Smooth muscle cell (in vitro differentiated cells): ENCODE data around the gene LY86. TPM values are rescaled to one million over a fixed set of nuclear protein-coding genes. Genes with fewer than 3 reads are reported as not detected.

Experiments used
- DNase-seq: peaks from one replicate; lab custom pipeline; 2025; ENCODE audit not compliant: unreplicated experiment; lab: John Stamatoyannopoulos, UW
- H2AFZ ChIP-seq: fragments of 200-600 bp; sonication (generic); 2 replicates; pipeline ENCODE4 v1.6.0; 2016; ENCODE audit warnings: antibody characterized with exemption, low read depth, mild to moderate bottlenecking
- H3F3A ChIP-seq: fragments of 200-600 bp; sonication (generic); 2 replicates; pipeline ENCODE4 v1.6.0; 2017; ENCODE audit warnings: antibody characterized with exemption, low read depth
- H3K27ac ChIP-seq: fragments of 200-600 bp; sonication (generic); 2 replicates; pipeline ENCODE4 v1.5.1; 2016; ENCODE audit warnings: low read depth, mild to moderate bottlenecking
- H3K27me3 ChIP-seq: fragments of 200-600 bp; sonication (generic); 2 replicates; pipeline ENCODE4 v1.6.1; 2016; ENCODE audit warnings: low read depth, mild to moderate bottlenecking
- H3K36me3 ChIP-seq: fragments of 200-600 bp; sonication (generic); 2 replicates; pipeline ENCODE4 v1.5.1; 2016; ENCODE audit warnings: low read depth
- H3K4me1 ChIP-seq: fragments of 200-600 bp; sonication (generic); 2 replicates; pipeline ENCODE4 v1.5.1; 2016; ENCODE audit warnings: low read depth
- H3K4me2 ChIP-seq: fragments of 200-600 bp; sonication (generic); 2 replicates; pipeline ENCODE4 v1.6.0; 2016; ENCODE audit warnings: mild to moderate bottlenecking
- H3K4me3 ChIP-seq: fragments of 200-600 bp; sonication (generic); 2 replicates; pipeline ENCODE4 v1.5.1; 2016; ENCODE audit warnings: mild to moderate bottlenecking
- H3K79me2 ChIP-seq: fragments of 200-600 bp; sonication (generic); 2 replicates; pipeline ENCODE4 v1.6.0; 2016; ENCODE audit warnings: low read depth, mild to moderate bottlenecking
- H3K9ac ChIP-seq: fragments of 200-600 bp; sonication (generic); 2 replicates; pipeline ENCODE4 v1.6.0; 2016; ENCODE audit warnings: low read depth
- H3K9me3 ChIP-seq: fragments of 200-600 bp; sonication (generic); replicated peaks from 2 replicates; pipeline ENCODE4 v1.5.1; 2016; ENCODE audit warnings: low read depth
- H4K20me1 ChIP-seq: fragments of 200-600 bp; sonication (generic); 2 replicates; pipeline ENCODE4 v1.6.0; 2016; ENCODE audit warnings: low read depth
- CTCF ChIP-seq: fragments of 200-600 bp; sonication (generic); IDR thresholded peaks from 2 replicates; pipeline ENCODE4 v1.5.1; 2017; ENCODE audit warnings: borderline replicate concordance, mild to moderate bottlenecking, antibody characterized with exemption; ENCODE audit not compliant: insufficient read depth, poor library complexity, severe bottlenecking
- WGBS: methylation state at CpG from one replicate; pipeline ENCODE4 v1.1.7; 2016; ENCODE audit warnings: low lambda C conversion rate; 5-methylcytosine and 5-hydroxymethylcytosine counted together
- polyA plus RNA-seq: library from polyadenylated mRNA; unstranded; fragments of >200 nt; fragmentation: Nextera tagmentation; extraction: Ambion mirVana; gene quantifications from 2 replicates; pipeline ENCODE4 v1.2.1, GENCODE V29; 2016
- total RNA-seq: library from RNA; depleted of rRNA; stranded (reverse); fragments of >200 nt; gene quantifications from 2 replicates; pipeline ENCODE4 v1.2.3, GENCODE V29; 2014

LY86 gene
- total and polyA plus RNA-seq, 2 experiments from 2014 or later, result not detected

GRCh38 chr6:6660339-6661045 is 72.0 kb downstream of the LY86 start:
- Histone ChIP-seq H3K9ac (no peak overlapping the region), H3K9me3 (no peaks in the 10 kb centered on the region), H3K4me3 (no peak overlapping the region), H3K4me1 (no peaks in the 10 kb centered on the region), H2AFZ (no peak overlapping the region), H3K36me3 (no peaks in the 10 kb centered on the region), H3K27me3 (no peaks in the 10 kb centered on the region), H3K27ac (no peak overlapping the region), H3K4me2 (no peak overlapping the region), H3F3A (no peaks in the 10 kb centered on the region), H4K20me1 (no peaks in the 10 kb centered on the region), H3K79me2 (no peaks in the 10 kb centered on the region)
- TF ChIP-seq CTCF, result no peak
- DNase-seq, result no peak
- 88% methylated on average over 9 of the region's 9 CpGs for whole genome bisulfite sequencing

GRCh38 chr6:6661191-6661590 is 72.7 kb downstream of the LY86 start:
- no peaks in the 10 kb centered on the region for H3K36me3 ChIP-seq
- H3K27me3 ChIP-seq, result no peaks in the 10 kb centered on the region
- no peaks in the 10 kb centered on the region for H3K79me2 ChIP-seq
- TF ChIP-seq CTCF, result no peak
- WGBS, result 91% methylated on average over 9 of the region's 9 CpGs
- no peaks in the 10 kb centered on the region for H4K20me1 ChIP-seq
- no peak overlapping the region for H2AFZ ChIP-seq
- no peaks in the 10 kb centered on the region for H3F3A ChIP-seq
- H3K4me1 ChIP-seq, result peaks cover 4% of the 10 kb centered on the region
- no peak overlapping the region for H3K4me2 ChIP-seq
- no peak overlapping the region for H3K27ac ChIP-seq
- no peaks in the 10 kb centered on the region for H3K9me3 ChIP-seq
- no peak for DNase-seq
- H3K4me3 ChIP-seq, result no peak overlapping the region
- H3K9ac ChIP-seq, result no peak overlapping the region

- WGBS, result 48% methylated on average over 3 of the region's 3 CpGs
Observed at GRCh38 chr6:6661684-6662083, 73.2 kb downstream of the LY86 start.

More at GRCh38 chr6:6661684-6662083, 73.2 kb downstream of the LY86 start:
- H4K20me1 ChIP-seq, result no peaks in the 10 kb centered on the region
- peaks cover 4% of the 10 kb centered on the region for H3K4me1 ChIP-seq
- no peaks in the 10 kb centered on the region for H3K36me3 ChIP-seq
- H2AFZ ChIP-seq, result no peak overlapping the region
- no peak for TF ChIP-seq CTCF
- H3K4me3 ChIP-seq, result no peak overlapping the region
- no peak overlapping the region for H3K9ac ChIP-seq
- no peak overlapping the region for H3K27ac ChIP-seq
- no peaks in the 10 kb centered on the region for H3K27me3 ChIP-seq
- H3K9me3 ChIP-seq, result no peaks in the 10 kb centered on the region
- H3K4me2 ChIP-seq, result no peak overlapping the region
- H3F3A ChIP-seq, result no peaks in the 10 kb centered on the region
- no peaks in the 10 kb centered on the region for H3K79me2 ChIP-seq
- DNase-seq, result no peak
